ENCODE results near the gene PHF21B.
"Not testable (repeated sequence)": the region's sequence is repeated elsewhere in the genome, so short reads cannot be mapped to it uniquely, and the experiment has no call there.

The PHF21B gene

GRCh38 chr22:44862981-44863860 lies 146.6 kb downstream of the PHF21B start:
- DNase-seq, result no peak

- DNase-seq, result no peak
Measured at GRCh38 chr22:44862281-44862680, 147.5 kb downstream of the PHF21B start.

GRCh38 chr22:44861245-44861644 lies 148.6 kb downstream of the PHF21B start:
- DNase-seq, result no peak

- DNase-seq, result no peak
Measured at GRCh38 chr22:44860311-44860710, 149.5 kb downstream of the PHF21B start.

GRCh38 chr22:44859641-44860040 lies 150.2 kb downstream of the PHF21B start:
- DNase-seq, result no peak

- not testable (repeated sequence) for DNase-seq
Measured at GRCh38 chr22:44858819-44859218, 151.0 kb downstream of the PHF21B start.

GRCh38 chr22:44855855-44856254 lies 153.9 kb downstream of the PHF21B start:
- DNase-seq, result no peak

GRCh38 chr22:44854641-44855040 lies 155.2 kb downstream of the PHF21B start:
- not testable (repeated sequence) for DNase-seq

GRCh38 chr22:44850946-44851345 lies 158.9 kb downstream of the PHF21B start:
- DNase-seq, result no peak

- DNase-seq, result no peak
Measured at GRCh38 chr22:44848791-44849420, 160.9 kb downstream of the PHF21B start.

GRCh38 chr22:44848296-44848741 lies 161.5 kb downstream of the PHF21B start:
- no peak for DNase-seq

GRCh38 chr22:44847892-44848291 lies 161.9 kb downstream of the PHF21B start:
- DNase-seq, result no peak

GRCh38 chr22:44847380-44847779 lies 162.4 kb downstream of the PHF21B start:
- no peak for DNase-seq

- DNase-seq, result no peak
Measured at GRCh38 chr22:44846726-44847275, 163.0 kb downstream of the PHF21B start.

GRCh38 chr22:44845796-44846720 lies 163.7 kb downstream of the PHF21B start:
- DNase-seq, result no peak

GRCh38 chr22:44845191-44845590 lies 164.6 kb downstream of the PHF21B start:
- DNase-seq, result no peak

- no peak for DNase-seq
Measured at GRCh38 chr22:44842417-44842816, 167.4 kb downstream of the PHF21B start.

GRCh38 chr22:44840611-44841322 lies 169.0 kb downstream of the PHF21B start:
- no peak for DNase-seq

- no peak for DNase-seq
Measured at GRCh38 chr22:44839721-44840120, 170.1 kb downstream of the PHF21B start.

GRCh38 chr22:44839061-44839460 lies 170.7 kb downstream of the PHF21B start:
- DNase-seq, result no peak

GRCh38 chr22:44838316-44839016 lies 171.3 kb downstream of the PHF21B start:
- DNase-seq, result no peak
